Activated CD4-positive, alpha-beta T cell treated with anti-CD3 and anti-CD28 coated beads for 36 hours (primary cell): ENCODE measurements around the gene AEBP1. TPM values are rescaled to one million over a fixed set of nuclear protein-coding genes. Genes with fewer than 3 reads are reported as not detected.

Source experiments
- ATAC-seq: fragments of 200-7000 bp; cut with Tn5 transposase; one replicate; pipeline ENCODE4 v1.10.0; 2021; ENCODE audit warnings: mild to moderate bottlenecking, moderate library complexity
- CTCF ChIA-PET: fragments of 350-600 bp; sonication (Branson Sonifier 250); formaldehyde crosslinking; loops from one replicate; lab custom pipeline; 2021; ENCODE audit warnings: antibody characterized with exemption; lab: Charles Lee
- POLR2A ChIA-PET: fragments of 350-600 bp; sonication (Branson Sonifier 250); formaldehyde crosslinking; loops from one replicate; lab custom pipeline; 2021; ENCODE audit warnings: antibody characterized with exemption, inconsistent platforms; lab: Charles Lee
- DNase-seq: peaks from one replicate; pipeline ENCODE4 v3.0.0-alpha.2; 2020
- H3K27ac Mint-ChIP-seq: one replicate; pipeline ENCODE4 v1.8.0; 2021; ENCODE audit warnings: mixed read lengths
- H3K27me3 Mint-ChIP-seq: one replicate; pipeline ENCODE4 v1.8.0; 2021; ENCODE audit warnings: mixed read lengths
- H3K36me3 Mint-ChIP-seq: one replicate; pipeline ENCODE4 v1.8.0; 2021; ENCODE audit warnings: low read depth, mixed read lengths
- H3K4me1 Mint-ChIP-seq: one replicate; pipeline ENCODE4 v1.8.0; 2021; ENCODE audit warnings: mixed read lengths
- H3K4me3 Mint-ChIP-seq: one replicate; pipeline ENCODE4 v1.8.0; 2021; ENCODE audit warnings: mild to moderate bottlenecking, moderate library complexity, mixed read lengths
- H3K9me3 Mint-ChIP-seq: one replicate; pipeline ENCODE4 v1.8.0; 2021; ENCODE audit warnings: low read depth, mixed read lengths
- intact Hi-C, 2 experiments: fragments of 100-400 bp; cut with DNase I in 1 of 2; cut with micrococcal nuclease in 1 of 2; formaldehyde crosslinking; loops; one replicate each; pipeline versions ENCODE4 v1.14.2 to v1.15.1; 2022 to 2024; cut with DNase I, micrococcal nuclease
- total RNA-seq, 2 experiments: library from RNA; stranded (reverse); gene quantifications; one replicate each; pipeline ENCODE4 v1.2.3, GENCODE V29; 2021

Gene AEBP1
- total RNA-seq, 2 experiments from 2014 or later: 18.2 to 18.3 TPM

DNA sequence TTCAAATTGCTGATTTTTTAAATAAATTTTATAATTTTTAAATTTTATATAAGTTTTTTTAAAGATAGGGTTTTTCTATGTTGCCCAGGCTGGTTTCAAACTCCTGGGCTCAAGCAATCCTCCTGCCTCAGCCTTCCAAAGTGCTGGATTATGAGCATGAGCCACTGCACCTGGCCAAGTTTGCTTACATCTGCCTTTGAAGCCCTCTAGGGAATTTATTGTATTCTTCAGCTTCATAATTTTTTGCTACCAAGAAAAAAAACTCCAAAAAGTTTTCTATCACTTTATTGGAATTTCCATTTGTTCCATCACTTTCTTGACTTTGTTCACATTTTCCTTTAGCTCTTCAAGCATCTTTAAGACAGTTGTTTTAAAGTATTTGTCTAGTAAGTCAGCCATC is 23.0 kb downstream of the AEBP1 start:
- Mint-ChIP-seq H3K27ac (no peak overlapping the region), H3K9me3 (no peaks in the 10 kb centered on the region), H3K36me3 (peaks cover 5% of the 10 kb centered on the region), H3K4me3 (no peak overlapping the region), H3K4me1 (peaks cover 9% of the 10 kb centered on the region), H3K27me3 (no peaks in the 10 kb centered on the region)
- DNase-seq: no peak
- no peak for ATAC-seq
- CTCF ChIA-PET: interaction anchor here (2.4 kb wide), 1 partner anchor 46 kb away, joined by 9 read pairs; no protein-coding TSS in a partner anchor
- intact Hi-C loops: no loop called here
- POLR2A ChIA-PET: no interaction called here

- Mint-ChIP-seq H3K27me3 (no peaks in the 10 kb centered on the region), H3K4me3 (no peak overlapping the region), H3K4me1 (peaks cover 3% of the 10 kb centered on the region), H3K36me3 (no peaks in the 10 kb centered on the region), H3K9me3 (no peaks in the 10 kb centered on the region), H3K27ac (no peak overlapping the region)
- ATAC-seq (no peak), DNase-seq (no peak)
- ChIA-PET POLR2A (no interaction called here), CTCF (no interaction called here)
- intact Hi-C loops: no loop called here
Measured at GRCh38 chr7:44128721-44129582, 24.8 kb downstream of the AEBP1 start.

DNA sequence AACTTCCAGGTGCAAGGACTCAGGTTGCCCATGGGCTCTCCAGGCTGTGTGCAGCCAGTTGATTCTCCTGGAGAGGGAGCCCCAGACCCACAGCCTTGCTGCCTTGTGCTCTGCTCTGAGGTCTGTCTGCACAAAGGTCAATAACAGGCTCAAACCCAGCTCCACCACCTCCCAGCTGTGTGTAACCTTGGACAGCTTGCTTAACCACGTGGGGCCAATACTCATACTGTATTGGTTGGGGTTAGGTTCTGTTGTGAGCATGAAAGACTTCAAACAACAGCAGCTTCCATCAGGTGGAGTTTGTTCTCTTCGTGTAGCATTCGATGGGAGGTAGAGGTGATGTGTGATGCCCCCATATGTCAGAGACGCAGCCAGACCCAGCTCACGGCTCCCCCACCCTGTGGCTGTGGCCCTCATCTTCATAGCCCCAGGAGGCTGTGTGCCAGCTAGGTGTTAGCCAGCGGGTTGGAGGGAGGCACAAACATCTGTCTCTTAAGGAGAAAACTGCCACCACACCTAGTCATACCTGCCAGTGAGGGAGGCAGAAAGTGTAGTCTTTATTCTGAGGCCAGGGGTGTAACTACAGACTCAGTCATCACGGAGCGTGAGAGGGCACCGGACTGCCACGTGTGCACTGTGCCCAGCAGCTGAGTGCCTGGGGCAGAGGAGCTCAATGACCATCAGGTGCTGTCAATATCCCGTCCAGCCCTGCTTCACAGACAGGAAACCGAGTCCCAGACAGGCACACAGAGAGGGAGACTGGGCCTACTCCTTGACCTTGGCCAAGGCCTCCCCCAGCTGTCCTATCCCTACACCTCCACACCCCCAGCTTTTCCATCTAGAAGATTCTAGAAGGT is 27.3 kb downstream of the AEBP1 start:
- Mint-ChIP-seq H3K36me3 (no peaks in the 10 kb centered on the region), H3K27me3 (no peaks in the 10 kb centered on the region), H3K27ac (no peak overlapping the region), H3K9me3 (no peaks in the 10 kb centered on the region), H3K4me1 (no peaks in the 10 kb centered on the region), H3K4me3 (no peak overlapping the region)
- CTCF ChIA-PET: interaction anchor here (1.5 kb wide), 1 partner anchor 9 kb away, joined by 6 read pairs; the partner anchor contains the start of gene POLD2
- DNase-seq: no peak
- intact Hi-C loops: no loop called here
- peak; percentile 53 for ATAC-seq
- POLR2A ChIA-PET: interaction anchor here (0.6 kb wide), 1 partner anchor 8 kb away, joined by 3 read pairs; the partner anchor contains the start of gene POLD2

- H3K9me3 Mint-ChIP-seq: no peaks in the 10 kb centered on the region
- CTCF ChIA-PET: no interaction called here
- no peaks in the 10 kb centered on the region for H3K4me1 Mint-ChIP-seq
- no peak overlapping the region for H3K27ac Mint-ChIP-seq
- POLR2A ChIA-PET: interaction anchor here (0.6 kb wide), 1 partner anchor 9 kb away, joined by 3 read pairs; the partner anchor contains the start of gene POLD2
- ATAC-seq (no peak), DNase-seq (no peak)
- no peaks in the 10 kb centered on the region for H3K36me3 Mint-ChIP-seq
- H3K4me3 Mint-ChIP-seq: no peak overlapping the region
- intact Hi-C loops: no loop called here
- H3K27me3 Mint-ChIP-seq: no peaks in the 10 kb centered on the region
Measured at GRCh38 chr7:44132039-44132438, 27.9 kb downstream of the AEBP1 start.

DNA sequence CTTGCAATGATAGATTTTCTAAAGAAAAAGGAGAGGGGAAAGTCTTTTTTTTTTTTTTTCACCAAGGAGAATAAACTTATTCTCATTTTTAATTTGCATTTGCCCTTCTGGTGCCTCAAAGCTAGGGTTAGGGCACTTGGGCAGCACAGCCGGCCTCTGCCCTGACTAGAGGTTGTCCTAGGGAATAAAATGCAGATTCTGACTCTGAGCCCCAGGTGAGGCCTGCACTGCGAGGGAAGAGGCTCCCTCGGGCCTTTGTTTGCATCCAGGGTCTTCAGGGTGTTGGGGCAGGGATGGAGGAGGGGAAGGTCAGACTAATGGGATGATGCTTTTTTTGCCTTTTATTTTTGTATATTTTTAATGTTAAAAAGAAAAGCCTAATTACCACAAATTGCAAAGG is 29.1 kb downstream of the AEBP1 start:
- H3K4me3 Mint-ChIP-seq: no peak overlapping the region
- ATAC-seq (no peak), DNase-seq (no peak)
- H3K27me3 Mint-ChIP-seq: no peaks in the 10 kb centered on the region
- H3K9me3 Mint-ChIP-seq: no peaks in the 10 kb centered on the region
- no peaks in the 10 kb centered on the region for H3K4me1 Mint-ChIP-seq
- CTCF ChIA-PET: no interaction called here
- H3K27ac Mint-ChIP-seq: no peak overlapping the region
- POLR2A ChIA-PET: no interaction called here
- no peaks in the 10 kb centered on the region for H3K36me3 Mint-ChIP-seq
- intact Hi-C loops: no loop called here

DNA sequence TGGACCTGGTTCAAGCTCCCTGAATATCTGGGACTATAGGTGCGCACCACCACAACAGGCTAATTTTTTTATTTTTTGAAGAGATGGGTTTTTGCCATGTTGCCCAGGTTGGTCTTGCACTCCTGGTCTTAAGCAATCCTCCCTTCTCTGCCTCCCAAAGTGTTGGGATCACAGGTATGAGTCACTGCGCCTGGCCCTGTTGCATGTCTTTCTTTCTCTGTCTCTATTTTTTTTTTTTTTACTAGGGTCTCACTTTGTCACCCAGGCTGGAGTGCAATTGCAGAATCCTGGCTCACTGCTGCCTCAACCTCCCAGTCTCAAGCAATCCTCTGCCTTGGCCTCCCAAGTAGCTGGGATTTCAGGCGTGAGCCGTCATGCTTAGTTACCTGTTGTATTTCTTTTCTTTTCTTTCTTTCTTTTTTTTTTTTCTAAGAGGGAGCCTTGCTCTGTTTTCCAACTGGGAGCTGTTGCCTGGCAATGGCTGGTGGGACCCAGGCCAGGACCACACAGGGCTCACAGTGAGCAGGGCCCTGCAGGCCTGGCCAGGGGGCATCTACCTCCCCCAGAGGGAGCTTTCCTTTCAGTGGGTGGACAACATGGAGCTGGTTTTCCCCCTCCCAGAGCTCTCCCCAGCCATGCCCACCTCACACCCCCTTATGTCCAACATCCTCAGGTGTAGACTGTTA is 30.9 kb downstream of the AEBP1 start:
- ChIA-PET POLR2A (no interaction called here), CTCF (interaction anchor here (0.7 kb wide), 1 partner anchor 10 kb away, joined by 3 read pairs; no protein-coding TSS in a partner anchor)
- H3K36me3 Mint-ChIP-seq: no peaks in the 10 kb centered on the region
- no peak overlapping the region for H3K4me3 Mint-ChIP-seq
- no peaks in the 10 kb centered on the region for H3K4me1 Mint-ChIP-seq
- H3K27ac Mint-ChIP-seq: no peak overlapping the region
- intact Hi-C loops: no loop called here
- no peaks in the 10 kb centered on the region for H3K27me3 Mint-ChIP-seq
- H3K9me3 Mint-ChIP-seq: no peaks in the 10 kb centered on the region
- ATAC-seq (no peak), DNase-seq (no peak)

DNA sequence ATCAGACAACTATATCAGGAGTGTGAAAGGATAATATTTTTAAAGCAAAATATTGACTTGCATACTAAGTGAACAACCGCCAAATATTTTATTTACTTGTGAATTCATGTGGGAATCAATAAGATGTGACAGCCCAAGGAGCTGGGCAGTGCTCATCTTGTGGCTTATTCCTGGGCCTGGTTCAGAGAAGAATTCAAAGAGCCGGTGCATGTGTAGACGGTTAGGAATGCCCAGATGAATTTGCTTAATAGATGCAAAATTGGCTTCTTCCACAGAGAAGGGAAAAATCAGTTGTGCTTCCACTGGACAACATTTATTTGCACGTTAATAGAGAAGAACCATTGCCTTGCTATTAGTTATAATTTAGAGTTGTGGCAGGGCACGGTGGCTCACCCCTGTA is 32.6 kb downstream of the AEBP1 start:
- CTCF ChIA-PET: interaction anchor here (1.0 kb wide), 1 partner anchor 429 kb away, joined by 4 read pairs; no protein-coding TSS in a partner anchor
- POLR2A ChIA-PET: no interaction called here
- intact Hi-C loops: no loop called here
- ATAC-seq (no peak), DNase-seq (no peak)
- Mint-ChIP-seq H3K9me3 (no peaks in the 10 kb centered on the region), H3K27ac (no peak overlapping the region), H3K36me3 (no peaks in the 10 kb centered on the region), H3K4me3 (no peak overlapping the region), H3K27me3 (no peaks in the 10 kb centered on the region), H3K4me1 (no peaks in the 10 kb centered on the region)

DNA sequence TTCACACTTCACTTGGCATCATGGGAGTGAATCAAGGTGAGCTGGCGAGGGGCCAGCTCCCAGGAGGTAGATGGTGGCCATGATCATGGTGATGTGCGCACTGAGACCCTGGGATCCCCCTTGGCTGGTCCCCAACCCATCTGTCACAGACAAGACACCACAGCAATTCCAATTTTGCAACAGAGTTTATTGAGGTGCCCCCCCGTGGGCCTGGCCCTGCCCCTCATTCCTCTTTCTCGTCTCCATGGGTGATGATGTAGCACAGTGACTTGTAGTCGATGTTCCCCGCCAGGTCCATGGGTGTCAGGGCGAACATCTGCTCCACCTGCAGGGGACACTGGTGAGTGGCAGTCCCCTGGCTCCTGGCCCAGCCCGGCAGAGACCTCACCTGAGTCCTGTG is 34.6 kb downstream of the AEBP1 start:
- no peak for ATAC-seq
- ChIA-PET POLR2A (interaction anchor here (0.6 kb wide), 1 partner anchor 310 kb away, joined by 4 read pairs; no protein-coding TSS in a partner anchor), CTCF (interaction anchor here (0.6 kb wide), 1 partner anchor 27 kb away, joined by 4 read pairs; no protein-coding TSS in a partner anchor)
- Mint-ChIP-seq H3K9me3 (no peaks in the 10 kb centered on the region), H3K27me3 (no peaks in the 10 kb centered on the region), H3K27ac (no peak overlapping the region), H3K36me3 (no peaks in the 10 kb centered on the region), H3K4me1 (no peaks in the 10 kb centered on the region), H3K4me3 (no peak overlapping the region)
- DNase-seq: no peak
- intact Hi-C loops: no loop called here

- Mint-ChIP-seq H3K36me3 (no peaks in the 10 kb centered on the region), H3K4me3 (no peak overlapping the region), H3K27me3 (no peaks in the 10 kb centered on the region), H3K27ac (no peak overlapping the region), H3K9me3 (no peaks in the 10 kb centered on the region), H3K4me1 (no peaks in the 10 kb centered on the region)
- POLR2A ChIA-PET: no interaction called here
- ATAC-seq: no peak
- no peak for DNase-seq
- intact Hi-C loops: no loop called here
- CTCF ChIA-PET: no interaction called here
Measured at GRCh38 chr7:44139311-44140010, 35.3 kb downstream of the AEBP1 start.

DNA sequence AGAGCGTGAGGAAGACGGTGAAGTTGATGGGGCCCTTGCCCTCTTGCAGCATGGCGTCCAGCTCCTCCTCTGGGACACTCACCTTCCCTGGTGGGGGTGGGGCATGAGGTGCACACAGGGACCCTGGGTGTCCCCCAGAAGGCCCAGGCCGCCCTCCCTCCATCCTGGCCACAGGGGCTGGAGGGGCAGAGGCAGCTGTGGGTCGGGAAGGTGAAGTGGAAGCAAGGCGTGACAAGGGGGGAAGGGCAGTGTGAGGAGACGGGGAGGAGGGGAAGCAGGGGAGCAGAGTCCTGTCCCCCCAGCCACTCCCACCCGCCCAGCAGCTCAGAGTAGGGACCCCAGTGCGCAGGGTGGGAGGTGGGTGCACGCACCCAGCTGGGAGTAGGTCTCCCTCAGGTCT is 36.2 kb downstream of the AEBP1 start:
- ATAC-seq (no peak), DNase-seq (no peak)
- Mint-ChIP-seq H3K36me3 (no peaks in the 10 kb centered on the region), H3K27me3 (peaks cover 3% of the 10 kb centered on the region), H3K4me1 (peaks cover 4% of the 10 kb centered on the region), H3K4me3 (no peak overlapping the region), H3K9me3 (no peaks in the 10 kb centered on the region), H3K27ac (no peak overlapping the region)
- ChIA-PET CTCF (no interaction called here), POLR2A (no interaction called here)
- intact Hi-C loops: no loop called here
